Activated CD4-positive, CD25-positive, alpha-beta regulatory T cell treated with anti-CD3 and anti-CD28 coated beads, Interleukin-2, amount 50 U/mL, for 24 hours (primary cell): ENCODE measurements around the gene FKBP10.

Source experiments
- ATAC-seq, 2 donors: fragments of 150-1000 bp; cut with Tn5 transposase; one replicate each; pipeline ENCODE4 v1.10.0; 2021; ENCODE audit warnings: mild to moderate bottlenecking in 1 of 2, moderate library complexity in 1 of 2

The FKBP10 gene

GRCh38 chr17:41784207-41784744, 28.5 kb upstream of the FKBP10 start:
- ATAC-seq, result no peak

GRCh38 chr17:41785091-41785858, 27.5 kb upstream of the FKBP10 start:
- no peak for ATAC-seq

GRCh38 chr17:41785859-41786226, 27.0 kb upstream of the FKBP10 start:
- ATAC-seq, result no peak

GRCh38 chr17:41786227-41787020, 26.4 kb upstream of the FKBP10 start, which contains the start of gene JUP:
Gene JUP, minus strand, starts transcription at chr17:41786711. Its CDS starts 14,857 bp downstream, at chr17:41771854.
- peak; percentile 93 for ATAC-seq

- no peak for ATAC-seq
Observed at GRCh38 chr17:41787021-41787418, 25.8 kb upstream of the FKBP10 start.

GRCh38 chr17:41792845-41793783, 19.7 kb upstream of the FKBP10 start:
- ATAC-seq, result peak in 1 of 2 donors; percentile 27

- no peak for ATAC-seq
Observed at GRCh38 chr17:41793784-41794539, 18.8 kb upstream of the FKBP10 start.

GRCh38 chr17:41794540-41794975, 18.2 kb upstream of the FKBP10 start:
- ATAC-seq, result no peak

- no peak for ATAC-seq
Observed at GRCh38 chr17:41796121-41796895, 16.5 kb upstream of the FKBP10 start.

- ATAC-seq, result no peak
Observed at GRCh38 chr17:41797377-41797776, 15.4 kb upstream of the FKBP10 start.

- ATAC-seq, result no peak
Observed at GRCh38 chr17:41799366-41799765, 13.4 kb upstream of the FKBP10 start.

GRCh38 chr17:41800601-41801373, 12.0 kb upstream of the FKBP10 start:
- no peak for ATAC-seq

GRCh38 chr17:41801374-41802271, 11.2 kb upstream of the FKBP10 start:
- ATAC-seq, result peak; percentile 79 to 92

GRCh38 chr17:41803049-41804020, 9.5 kb upstream of the FKBP10 start:
- ATAC-seq, result no peak

- ATAC-seq, result no peak
Observed at GRCh38 chr17:41806685-41807445, 5.9 kb upstream of the FKBP10 start.

- peak; percentile 30 to 33 for ATAC-seq
Observed at GRCh38 chr17:41810659-41811548, 1.9 kb upstream of the FKBP10 start.
